H1 (cell line): Measurements from ENCODE around the gene NECTIN1. TPM values are rescaled to one million over a fixed set of nuclear protein-coding genes. Genes with fewer than 3 reads are reported as not detected.

Experiments used
- BCL11A ChIP-seq, 2 experiments: IDR thresholded peaks; one replicate each; pipeline ENCODE4 v1.6.1; 2011; ENCODE audit warnings: low read depth in 2 of 2, low read length in 2 of 2, mild to moderate bottlenecking in 2 of 2
- polyA plus RNA-seq, 7 experiments: library from polyadenylated mRNA; depleted of rRNA in 3 of 7; stranded (reverse) in 5 of 7; unstranded in 2 of 7; fragments of >200 nt in 5 of 7; fragments of 200-250 nt in 2 of 7; gene quantifications; 1 replicate in 5 of 7; 2 replicates in 1 of 7; 4 replicates in 1 of 7; pipeline versions ENCODE4 v1.2.1 to v1.2.3, GENCODE V29; 2011 to 2013; ENCODE audit warnings: missing spikeins in 2 of 7, mixed read lengths in 2 of 7
- total RNA-seq: library from RNA; stranded (reverse); fragmentation: NEBNext Ultra II Directional; extraction: Animal tissue kit (Norgen Biotek cat#: 25700); gene quantifications from 2 replicates; pipeline ENCODE4 v1.2.1, GENCODE V29; 2021

Gene NECTIN1
- total and polyA plus RNA-seq, 2 of the 8 experiments (the other 6 are each of a cell fraction or from before 2014, with no cell fraction given) = 43.2 to 97.7 TPM

DNA sequence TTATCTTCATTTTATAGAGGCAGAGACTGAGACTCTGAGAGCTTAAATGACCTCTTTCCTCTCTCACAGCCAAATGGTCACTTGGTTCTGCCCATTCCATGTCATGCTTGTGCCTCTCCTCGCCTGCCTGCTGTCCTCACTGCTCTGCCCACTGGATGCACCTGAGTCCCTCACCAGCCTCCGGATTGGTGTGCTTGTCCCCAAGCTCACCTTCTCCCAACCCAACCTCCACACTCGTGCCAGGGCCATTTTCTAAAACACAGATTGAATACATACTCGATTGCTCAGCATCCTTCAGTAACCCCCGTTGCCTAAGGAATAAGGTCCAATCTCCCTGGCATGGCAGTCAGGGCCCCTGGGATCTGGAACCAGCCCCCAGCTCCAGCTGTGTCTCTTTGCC, 28.4 kb upstream of the NECTIN1 start (continued):
- no peak for TF ChIP-seq BCL11A (IDR thresholded peaks at IDR 0.05; ENCODE audit: low read depth in 2 of 2, low read length in 2 of 2)
- TF ChIP-seq, all 59 proteins: peak for 0
